GM12875 (cell line): ENCODE measurements around the gene RUVBL2.
"Not testable (repeated sequence)": the region's sequence is repeated elsewhere in the genome, so short reads cannot be mapped to it uniquely, and the experiment has no call there.

Experiments used
- H3K4me3 ChIP-seq: one replicate; pipeline ENCODE4 v1.5.1; 2011; ENCODE audit warnings: low read depth, low read length, control low read depth
- TF ChIP-seq, protein P1 (sequence below): IDR thresholded peaks from 2 replicates; pipeline ENCODE4 v1.5.1; 2011; ENCODE audit warnings: low read depth, mild to moderate bottlenecking, control low read depth, inconsistent platforms, low read length, moderate library complexity, borderline replicate concordance; ENCODE audit not compliant: insufficient read depth

RUVBL2 gene

DNA sequence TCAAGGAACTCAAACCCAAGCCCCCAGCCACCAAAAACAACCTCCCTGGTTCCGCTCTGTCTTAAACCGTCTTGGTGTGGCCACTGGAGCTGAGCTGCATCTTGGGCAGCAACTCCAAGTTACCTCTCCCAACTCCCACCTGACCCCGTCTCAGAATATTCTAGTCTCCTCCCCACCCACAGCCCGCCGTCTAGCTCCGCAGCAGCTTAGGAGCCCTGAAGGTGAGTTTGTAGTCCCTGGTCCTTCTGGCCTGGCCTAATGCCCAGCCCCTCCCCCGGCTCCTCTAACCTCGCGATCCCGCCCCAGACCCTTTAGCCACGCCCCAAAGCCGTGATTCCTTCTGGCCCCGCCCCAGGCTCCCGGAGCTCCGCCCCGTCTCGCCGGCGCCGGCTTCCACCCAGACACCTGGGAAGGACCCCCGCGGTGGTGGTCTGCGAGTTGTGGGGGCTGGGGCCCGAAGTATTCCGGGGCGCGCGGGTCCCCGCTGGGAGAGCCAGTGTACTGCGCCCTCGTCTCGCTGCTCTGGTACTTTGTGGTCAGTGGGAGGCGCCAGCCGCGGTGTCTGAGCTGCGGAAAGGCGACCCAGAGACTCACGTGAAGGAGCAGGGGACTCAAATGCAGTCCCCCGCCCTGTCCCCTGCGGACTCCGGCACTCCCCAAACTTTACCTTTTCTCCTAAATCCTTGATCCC, 25.7 kb downstream of the RUVBL2 start:
- H3K4me3 ChIP-seq: no peak overlapping the region
- TF ChIP-seq, protein P1, sequence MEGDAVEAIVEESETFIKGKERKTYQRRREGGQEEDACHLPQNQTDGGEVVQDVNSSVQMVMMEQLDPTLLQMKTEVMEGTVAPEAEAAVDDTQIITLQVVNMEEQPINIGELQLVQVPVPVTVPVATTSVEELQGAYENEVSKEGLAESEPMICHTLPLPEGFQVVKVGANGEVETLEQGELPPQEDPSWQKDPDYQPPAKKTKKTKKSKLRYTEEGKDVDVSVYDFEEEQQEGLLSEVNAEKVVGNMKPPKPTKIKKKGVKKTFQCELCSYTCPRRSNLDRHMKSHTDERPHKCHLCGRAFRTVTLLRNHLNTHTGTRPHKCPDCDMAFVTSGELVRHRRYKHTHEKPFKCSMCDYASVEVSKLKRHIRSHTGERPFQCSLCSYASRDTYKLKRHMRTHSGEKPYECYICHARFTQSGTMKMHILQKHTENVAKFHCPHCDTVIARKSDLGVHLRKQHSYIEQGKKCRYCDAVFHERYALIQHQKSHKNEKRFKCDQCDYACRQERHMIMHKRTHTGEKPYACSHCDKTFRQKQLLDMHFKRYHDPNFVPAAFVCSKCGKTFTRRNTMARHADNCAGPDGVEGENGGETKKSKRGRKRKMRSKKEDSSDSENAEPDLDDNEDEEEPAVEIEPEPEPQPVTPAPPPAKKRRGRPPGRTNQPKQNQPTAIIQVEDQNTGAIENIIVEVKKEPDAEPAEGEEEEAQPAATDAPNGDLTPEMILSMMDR: no peak

DNA sequence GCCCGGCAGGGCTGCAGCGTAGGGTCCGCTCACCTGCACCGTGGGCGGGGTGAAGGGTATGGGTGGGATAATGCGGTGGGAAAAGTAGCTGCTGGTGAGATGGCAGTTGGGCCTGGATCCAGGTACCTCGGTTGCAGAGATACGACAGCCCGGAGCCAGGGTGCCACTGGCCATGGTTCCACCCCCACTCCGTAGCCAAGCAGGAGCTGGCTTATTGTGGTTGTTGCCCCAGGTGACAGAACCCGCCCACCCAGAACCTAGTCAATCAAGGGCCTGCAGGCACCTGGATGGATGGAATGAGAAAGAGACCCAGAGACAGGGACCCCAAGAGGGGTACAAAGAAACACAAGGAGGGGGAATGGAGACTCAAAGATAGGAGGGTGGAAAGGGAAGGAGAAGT, 26.7 kb downstream of the RUVBL2 start:
- no peak overlapping the region for H3K4me3 ChIP-seq
- TF ChIP-seq, protein P1: no peak

DNA sequence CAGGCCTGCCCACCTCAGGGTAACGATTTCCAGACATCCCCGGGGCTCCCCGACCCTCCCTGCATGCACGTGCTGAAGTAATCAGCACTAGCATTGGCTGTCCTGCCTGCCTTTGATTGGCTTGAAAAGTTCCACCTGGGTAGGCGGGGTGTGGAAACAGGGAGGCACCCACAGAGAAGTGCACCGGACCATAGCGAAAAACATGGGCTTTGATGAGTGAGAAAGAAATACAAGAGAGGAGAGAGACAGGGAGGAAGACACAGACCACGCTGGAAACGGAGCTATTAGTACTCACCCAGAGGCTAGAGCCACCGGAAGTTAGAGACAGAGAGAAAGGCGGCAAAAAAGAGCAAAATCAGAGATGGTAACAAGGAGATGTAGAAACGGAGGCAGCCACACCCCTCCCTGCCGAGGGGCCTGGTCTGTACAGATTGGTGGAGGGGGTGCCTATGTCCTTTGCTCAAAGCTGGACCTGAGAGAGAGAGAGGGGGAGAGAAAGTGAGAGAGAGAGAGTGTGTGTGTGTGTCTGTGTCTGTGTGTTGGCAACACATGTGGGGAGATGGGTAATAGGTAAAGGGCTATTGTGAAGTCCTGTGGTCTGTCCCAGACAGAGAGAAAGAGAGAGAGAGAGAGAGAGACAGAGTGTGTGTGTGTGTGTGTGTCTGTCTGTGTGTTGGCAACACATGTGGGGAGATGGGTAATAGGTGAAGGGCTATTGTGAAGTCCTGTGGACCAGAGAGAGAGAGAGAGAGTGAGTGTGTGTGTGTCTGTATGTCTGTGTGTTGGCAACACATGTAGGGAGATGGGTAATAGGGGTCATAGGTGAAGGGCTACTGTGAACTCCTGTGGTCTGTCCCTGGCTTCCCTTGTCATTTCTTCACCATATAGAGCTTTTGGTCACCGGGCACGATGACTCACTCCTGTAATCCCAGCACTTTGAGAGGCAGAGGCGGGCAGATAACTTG, 27.5 kb downstream of the RUVBL2 start:
- H3K4me3 ChIP-seq: no peak overlapping the region
- TF ChIP-seq, protein P1: no peak

DNA sequence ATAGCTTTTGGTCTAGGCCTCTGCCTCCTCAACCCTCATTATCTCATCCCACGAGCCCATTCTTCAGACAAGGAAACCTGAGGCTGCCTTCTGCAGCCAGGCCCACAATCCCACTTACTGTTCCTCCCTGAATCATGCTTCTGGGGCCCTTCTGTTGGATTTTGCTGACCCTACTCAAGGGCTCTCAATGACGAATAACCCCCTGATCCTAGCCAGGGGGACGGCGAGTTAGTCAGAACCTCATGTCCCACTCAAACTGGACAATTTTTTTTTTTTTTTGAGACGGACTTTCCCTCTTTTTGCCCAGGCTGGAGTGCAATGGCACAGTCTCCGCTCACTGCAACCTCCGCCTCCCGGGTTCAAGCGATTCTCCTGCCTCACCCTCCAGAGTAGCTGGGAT, 28.4 kb downstream of the RUVBL2 start:
- TF ChIP-seq, protein P1: no peak
- no peak overlapping the region for H3K4me3 ChIP-seq

DNA sequence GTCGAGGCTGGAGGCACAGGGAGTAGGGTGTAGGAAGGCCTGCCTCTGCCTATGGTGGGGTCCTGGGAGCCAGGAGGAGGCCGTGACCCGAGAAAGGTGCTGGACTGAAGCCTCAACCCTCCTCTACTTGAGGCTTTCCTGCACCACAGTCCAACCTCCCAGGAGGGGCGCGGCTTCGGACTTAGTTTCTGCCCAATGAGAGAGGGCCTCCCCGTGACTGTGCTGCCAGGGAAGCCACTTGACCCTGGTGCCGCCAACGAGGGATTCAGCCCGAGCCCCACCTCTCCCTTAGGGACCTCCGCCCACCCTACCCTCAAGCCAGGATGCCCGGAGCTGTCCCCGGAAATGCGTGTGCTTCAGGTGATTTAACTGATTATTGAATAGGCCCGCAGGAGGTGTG, 30.5 kb downstream of the RUVBL2 start, which contains the start of gene CGB3:
Gene CGB3 (minus strand): TSS at position 101 of the 400 bp plus-strand sequence. CDS start 362 bp downstream, outside the sequence.
- not testable (repeated sequence) for H3K4me3 ChIP-seq

DNA sequence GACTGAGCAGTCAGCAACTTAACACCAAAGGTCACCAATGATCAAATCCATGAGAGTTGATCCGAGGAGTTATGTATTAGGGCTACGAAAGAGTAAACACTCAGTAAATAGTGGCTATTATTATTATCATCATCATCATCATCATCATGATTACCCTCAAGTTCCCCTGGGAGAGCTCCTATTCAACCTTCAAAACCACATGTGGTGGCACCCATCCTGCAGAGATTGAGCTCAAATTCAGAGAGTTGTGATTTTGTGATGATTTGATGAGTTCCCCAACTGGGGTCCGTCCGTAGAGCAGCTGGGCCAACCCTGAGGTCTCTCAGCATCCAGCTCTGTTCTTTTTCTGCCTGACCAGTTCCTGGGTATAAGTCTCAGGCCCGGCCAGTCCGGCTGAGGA, 31.4 kb downstream of the RUVBL2 start:
- not testable (repeated sequence) for H3K4me3 ChIP-seq

DNA sequence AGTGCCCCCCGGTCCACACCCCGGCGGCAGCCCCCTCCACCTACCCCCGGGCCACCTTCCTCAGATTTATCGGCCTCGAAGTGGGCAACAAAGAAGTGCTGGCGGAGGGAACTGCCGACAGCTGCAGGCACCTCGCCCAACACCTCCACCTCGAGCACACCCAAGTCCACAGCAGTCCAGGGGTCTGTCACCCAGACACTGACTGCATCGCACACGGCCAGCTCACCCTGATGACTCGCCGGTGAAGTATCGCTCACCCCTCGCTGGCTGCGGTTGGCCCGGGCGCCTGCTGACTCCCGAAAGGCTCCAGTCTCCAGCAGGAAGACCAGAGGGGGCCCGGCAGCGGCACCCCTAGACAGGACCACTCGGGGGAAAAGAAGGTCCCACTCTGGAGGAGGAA, 31.9 kb downstream of the RUVBL2 start:
- not testable (repeated sequence) for H3K4me3 ChIP-seq

DNA sequence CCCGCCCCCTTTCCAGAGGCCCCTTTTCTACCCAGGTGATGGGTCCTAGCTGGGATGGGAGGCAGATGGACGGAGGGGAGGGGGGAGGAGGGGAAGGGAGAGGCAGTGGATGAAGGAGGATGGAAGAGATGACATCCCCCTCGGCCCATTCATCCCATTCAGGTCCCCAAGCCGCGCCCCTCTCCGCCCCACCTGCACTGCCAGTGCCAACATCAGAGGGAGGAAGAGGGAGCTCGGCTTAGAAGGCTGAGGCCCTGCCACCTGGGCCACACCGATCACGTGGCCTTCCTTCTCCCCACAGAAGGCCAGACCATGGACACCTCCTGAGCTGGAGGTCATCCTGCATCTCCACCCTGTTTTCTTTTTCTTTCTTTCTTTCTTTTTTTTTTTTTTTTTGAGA, 35.0 kb downstream of the RUVBL2 start:
- H3K4me3 ChIP-seq: not testable (repeated sequence)

DNA sequence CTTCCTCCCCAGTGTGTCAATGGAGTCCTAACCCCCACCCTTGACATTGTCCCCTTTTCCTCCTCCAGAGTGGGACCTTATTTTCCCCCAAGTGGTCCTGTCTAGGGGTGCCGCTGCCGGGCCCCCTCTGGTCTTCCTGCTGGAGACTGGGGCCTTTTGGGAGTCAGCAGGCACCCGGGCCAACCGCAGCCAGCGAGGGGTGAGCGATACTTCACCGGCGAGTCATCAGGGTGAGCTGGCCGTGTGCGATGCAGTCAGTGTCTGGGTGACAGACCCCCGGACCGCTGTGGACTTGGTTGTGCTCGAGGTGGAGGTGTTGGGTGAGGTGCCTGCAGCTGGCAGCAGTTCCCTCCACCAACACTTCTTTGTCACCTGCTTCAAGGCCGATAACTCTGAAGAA, 36.1 kb downstream of the RUVBL2 start:
- H3K4me3 ChIP-seq: not testable (repeated sequence)

DNA sequence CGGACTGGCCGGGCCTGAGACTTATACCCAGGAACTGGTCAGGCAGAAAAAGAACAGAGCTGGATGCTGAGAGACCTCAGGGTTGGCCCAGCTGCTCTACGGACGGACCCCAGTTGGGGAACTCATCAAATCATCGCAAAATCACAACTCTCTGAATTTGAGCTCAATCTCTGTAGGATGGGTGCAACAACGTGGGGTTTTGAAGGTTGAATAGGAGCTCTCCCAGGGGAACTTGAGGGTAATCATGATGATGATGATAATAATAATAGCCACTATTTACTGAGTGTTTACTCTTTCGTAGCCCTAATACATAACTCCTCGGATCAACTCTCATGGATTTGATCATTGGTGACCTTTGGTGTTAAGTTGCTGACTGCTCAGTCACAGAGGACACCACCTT, 36.6 kb downstream of the RUVBL2 start:
- not testable (repeated sequence) for H3K4me3 ChIP-seq
